GM18907 (cell line): ENCODE data around the gene SEC11C.
"Not testable (repeated sequence)": the region's sequence is repeated elsewhere in the genome, so short reads cannot be mapped to it uniquely, and the experiment has no call there.

Source experiments
- ATAC-seq: cut with Tn5 transposase; IDR thresholded peaks from one replicate; pipeline ENCODE4 v1.9.1; 2021; ENCODE audit warnings: mild to moderate bottlenecking, moderate library complexity; ENCODE audit not compliant: unreplicated experiment

SEC11C gene

DNA sequence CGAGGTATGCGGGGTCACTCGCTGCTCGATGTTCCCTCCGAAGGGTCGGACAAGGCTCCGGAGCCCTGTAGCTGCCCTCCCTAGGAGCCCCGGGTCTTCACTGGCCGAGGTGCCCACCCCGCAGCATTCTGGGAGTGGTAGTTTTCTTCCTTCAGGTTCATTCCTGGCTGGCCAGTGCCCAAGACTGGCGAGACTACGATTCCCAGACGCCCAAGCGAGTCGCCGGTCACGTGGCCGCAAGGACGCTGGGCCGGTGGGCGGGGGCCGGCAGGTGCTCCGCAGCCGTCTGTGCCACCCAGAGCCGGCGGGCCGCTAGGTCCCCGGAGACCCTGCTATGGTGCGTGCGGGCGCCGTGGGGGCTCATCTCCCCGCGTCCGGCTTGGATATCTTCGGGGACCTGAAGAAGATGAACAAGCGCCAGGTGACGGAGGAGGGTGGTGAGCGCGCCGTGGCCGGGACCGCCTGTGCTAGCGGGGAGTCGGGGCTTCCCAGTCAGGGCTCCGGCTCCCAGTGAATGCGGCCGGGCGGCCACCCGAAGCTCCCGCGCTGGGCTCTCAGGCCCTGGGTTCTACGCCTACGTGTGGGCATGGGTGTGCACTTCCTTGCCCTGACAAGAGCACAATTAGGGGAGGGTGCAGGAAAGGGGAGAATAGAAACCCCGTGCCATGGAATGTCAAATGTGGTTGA, at the start of gene SEC11C:
Gene SEC11C, plus strand, starts transcription at position 270 of the 687 bp plus-strand sequence. Its CDS starts 65 bp downstream, at position 335.
- peak; percentile 86 for ATAC-seq

DNA sequence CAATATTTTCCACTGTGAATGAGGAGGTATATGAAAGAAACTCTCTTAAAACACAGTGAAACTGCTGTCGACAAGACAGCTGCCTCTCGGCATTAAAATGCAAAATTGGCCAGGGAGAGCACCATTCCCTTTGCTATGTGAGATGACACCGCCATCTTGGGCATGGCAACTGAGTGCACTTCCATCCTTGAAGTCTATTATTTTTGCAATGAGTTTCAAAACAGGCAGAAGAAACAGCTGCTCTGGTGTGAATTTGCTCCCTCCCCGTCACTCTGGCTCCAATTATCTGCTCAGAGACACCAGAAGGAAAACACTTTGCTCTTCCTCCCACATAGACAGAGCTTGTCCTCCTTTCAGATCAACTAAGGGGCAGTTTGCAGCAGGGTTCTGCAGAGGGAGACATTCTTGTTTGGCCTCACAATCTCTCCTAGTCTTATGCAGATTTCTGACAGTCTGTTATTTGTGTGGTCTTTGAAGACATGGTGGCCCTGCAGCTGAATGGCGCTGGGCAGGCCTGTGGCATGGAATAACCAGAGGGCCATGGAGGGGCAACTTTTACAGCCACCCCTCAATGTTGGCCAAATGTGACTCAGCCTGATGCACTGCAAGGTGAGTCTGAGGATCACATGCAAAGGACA, 48.6 kb upstream of the SEC11C start:
- no peak for ATAC-seq

GRCh38 chr18:59093668-59094067, 46.0 kb upstream of the SEC11C start:
- no peak for ATAC-seq

DNA sequence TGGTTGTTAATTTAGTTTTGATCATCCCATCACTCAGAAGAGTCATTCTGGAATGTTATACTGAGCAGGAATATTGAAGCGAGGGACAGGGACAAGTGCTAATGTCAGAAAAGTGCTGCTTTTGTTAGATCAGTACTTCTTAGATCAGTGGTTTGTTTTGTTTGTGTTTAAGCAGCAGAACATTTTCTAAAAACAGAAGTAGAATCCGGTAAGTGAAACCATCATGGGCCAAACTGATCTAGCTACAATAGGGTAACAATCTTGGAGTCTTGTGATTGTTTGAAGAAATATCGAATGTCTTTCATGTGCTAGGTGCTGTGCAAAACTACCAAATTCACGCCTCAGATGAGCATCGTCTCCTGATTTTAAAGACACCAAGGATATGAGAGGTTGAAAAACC, 45.1 kb upstream of the SEC11C start:
- no peak for ATAC-seq

DNA sequence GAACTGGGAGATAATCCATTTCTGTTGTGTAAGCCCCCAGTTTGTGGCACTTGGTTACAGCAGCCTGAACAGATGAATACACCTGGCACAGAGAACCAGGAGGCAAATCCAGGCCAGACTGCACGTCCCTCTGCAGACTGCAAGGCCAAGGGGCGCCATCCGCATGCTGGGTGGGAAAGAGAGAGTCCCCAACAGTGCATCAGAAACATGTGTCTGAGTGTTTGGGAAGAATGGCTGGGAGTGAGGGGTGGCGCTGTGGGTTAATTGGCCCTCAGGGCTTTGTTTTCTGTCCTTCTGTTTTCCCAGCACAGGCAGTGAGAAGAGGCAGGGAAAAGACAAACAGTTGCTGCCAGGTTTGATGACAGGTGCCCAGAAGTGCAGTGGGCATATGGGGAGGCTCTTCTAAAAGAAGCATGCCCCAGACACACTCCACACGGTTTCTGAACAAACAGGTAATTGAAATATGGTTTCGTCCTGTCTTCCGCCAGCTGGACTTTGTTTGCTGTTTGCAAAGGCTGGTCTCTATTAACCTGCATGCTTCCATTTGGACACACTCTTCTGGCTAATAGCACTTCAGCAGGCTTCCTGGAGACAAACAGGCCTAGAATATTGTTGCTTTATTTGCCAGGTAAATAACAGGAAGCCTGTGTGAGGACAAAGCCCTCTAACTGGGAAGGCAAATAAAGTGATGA, 43.4 kb upstream of the SEC11C start:
- ATAC-seq: no peak

- ATAC-seq: no peak
Observed at GRCh38 chr18:59101830-59102414, 37.8 kb upstream of the SEC11C start.

- no peak for ATAC-seq
Observed at GRCh38 chr18:59109375-59109774, 30.3 kb upstream of the SEC11C start.

DNA sequence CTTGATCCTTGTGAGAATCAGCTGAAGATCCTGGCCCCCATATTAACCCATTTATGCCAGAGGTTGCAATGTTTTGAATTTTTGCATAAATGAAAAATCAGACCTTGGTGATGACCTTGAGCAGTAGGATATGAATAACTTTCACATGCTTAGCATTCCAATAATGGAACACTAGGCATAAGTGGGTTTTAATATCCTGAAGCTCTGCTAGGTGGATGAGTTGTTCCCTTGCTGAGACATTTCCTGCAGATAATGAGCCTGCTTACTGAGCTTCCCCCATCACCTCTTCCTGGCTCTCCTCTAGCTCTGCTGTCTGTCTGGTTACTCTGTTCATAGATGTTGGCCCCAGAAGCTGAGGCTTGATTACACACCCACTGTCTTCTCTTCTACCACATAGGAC, 25.5 kb upstream of the SEC11C start:
- ATAC-seq: no peak

DNA sequence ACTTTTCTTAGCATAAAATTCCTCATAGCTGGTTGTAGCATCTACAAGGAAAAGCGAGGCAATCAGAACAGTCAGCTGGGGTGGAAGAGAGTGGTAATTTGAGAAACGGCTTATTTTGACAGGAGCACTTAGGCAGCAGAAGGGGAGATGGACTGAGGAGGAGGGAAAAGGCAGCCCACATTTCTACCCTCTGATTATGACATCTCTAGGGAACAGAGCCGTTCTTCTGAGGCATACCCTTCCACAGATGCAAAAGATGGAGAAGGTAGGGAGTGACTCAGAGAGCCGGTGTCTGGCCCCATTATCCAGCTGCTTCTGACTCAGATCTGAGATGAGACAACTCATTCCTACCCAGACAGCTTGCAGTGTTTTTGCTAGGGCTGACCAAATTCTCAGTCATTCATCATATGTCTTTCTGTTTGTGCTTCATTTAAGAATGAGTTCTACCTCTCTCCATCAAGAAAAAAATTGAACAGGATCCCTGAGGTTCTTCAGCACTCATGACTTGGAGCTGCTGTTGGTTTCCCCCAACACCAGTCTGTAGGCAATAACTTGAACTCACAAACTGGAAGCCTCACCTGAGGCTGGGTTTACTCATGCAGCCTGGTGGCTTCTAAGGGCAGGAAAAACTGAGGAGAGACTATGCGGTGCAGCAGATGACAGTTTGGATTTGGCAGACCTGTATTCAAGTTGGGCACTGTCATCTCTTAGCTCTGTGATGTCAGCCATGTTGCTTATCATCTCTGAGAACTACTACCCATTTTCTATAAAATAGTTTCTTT, 15.9 kb upstream of the SEC11C start:
- ATAC-seq: no peak

GRCh38 chr18:59124370-59124704, 15.3 kb upstream of the SEC11C start:
- no peak for ATAC-seq

- no peak for ATAC-seq
Observed at GRCh38 chr18:59127047-59127446, 12.6 kb upstream of the SEC11C start.

GRCh38 chr18:59129951-59130703, 9.6 kb upstream of the SEC11C start:
- ATAC-seq: no peak

DNA sequence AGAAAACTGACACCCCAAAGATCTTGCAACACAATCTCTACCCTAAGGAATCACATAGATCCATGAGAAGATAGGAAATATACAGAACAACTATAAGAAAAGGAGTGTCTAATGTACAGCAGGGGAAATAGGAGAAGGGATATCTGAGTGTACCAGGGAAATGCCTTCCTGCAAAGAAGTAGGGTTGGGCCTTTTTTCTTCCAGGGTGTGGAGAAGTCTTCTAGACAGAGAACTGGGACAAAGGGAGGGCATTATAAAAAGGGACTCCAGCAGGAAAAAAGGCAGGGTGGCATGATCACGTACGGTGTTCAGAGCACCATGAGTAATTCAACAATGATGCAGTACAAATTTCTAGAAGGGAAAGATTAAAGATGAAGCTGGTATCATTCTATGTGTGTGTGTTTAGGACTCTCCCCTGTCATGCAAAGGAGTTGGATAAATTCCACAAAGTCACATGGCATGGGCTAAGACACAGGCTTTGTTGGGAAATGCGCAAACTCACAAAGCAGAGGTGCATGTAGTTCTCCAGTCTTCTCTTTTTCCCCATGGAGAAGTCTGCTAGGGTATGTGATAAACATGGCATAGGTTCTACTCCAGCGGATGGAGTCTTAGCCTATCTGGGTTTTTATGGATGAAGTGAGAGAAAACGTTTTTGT, 6.7 kb upstream of the SEC11C start:
- no peak for ATAC-seq

- ATAC-seq: peak; percentile 80
Observed at GRCh38 chr18:59139291-59139614, 431 bp upstream of the SEC11C start.

GRCh38 chr18:59140302-59140885, 710 bp downstream of the SEC11C start:
- ATAC-seq: no peak

- no peak for ATAC-seq
Observed at GRCh38 chr18:59141294-59142068, 1.8 kb downstream of the SEC11C start.

DNA sequence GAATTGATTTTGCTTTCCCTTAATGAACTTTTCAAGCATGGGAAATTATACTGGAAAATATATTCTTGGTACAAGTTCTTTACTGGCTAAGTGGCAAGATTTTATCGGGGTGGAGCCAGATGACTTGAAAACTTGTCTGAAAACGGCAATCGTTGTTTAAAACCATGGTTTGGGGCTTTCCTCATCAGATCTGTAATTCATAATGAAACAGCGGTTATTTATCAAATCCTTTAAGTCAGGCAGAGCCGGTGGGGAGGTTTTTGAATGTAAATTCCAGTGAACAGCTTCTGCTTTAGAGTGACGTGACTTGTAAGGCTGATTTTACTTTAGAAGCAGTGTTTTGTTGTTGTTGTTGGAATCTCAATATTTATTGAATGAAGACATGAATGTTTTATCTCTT, 2.6 kb downstream of the SEC11C start:
- ATAC-seq: peak; percentile 16

DNA sequence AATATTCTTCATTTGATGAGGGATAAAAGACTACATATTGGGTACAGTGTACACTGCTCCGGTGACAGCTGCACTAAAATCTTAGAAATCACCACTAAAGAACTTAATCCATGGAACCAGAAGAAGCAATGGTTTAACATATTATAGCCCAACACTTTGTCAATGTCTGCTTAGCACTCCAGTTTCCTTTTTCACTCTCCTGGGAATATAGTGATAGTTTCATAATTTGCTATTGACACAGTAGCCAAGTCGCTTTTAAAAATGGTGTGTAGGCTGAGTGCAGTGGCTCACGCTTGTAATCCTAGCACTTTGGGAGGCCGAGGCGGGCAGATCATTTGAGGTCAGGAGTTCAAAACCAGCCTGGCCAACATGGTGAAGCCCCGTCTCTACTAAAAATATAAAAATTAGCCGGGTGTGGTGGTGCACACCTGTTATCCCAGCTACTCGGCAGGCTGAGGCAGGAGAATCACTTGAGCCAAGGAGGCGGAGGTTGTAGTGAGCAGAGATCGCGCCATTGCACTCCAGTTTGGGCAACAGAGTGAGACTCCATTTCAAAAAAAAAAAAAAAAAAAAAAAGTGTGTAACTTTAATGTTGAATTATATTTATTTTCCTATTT, 3.2 kb downstream of the SEC11C start:
- ATAC-seq: not testable (repeated sequence)
